GM12878 (cell line): ENCODE measurements around the gene ETV6. TPM values are rescaled to one million over a fixed set of nuclear protein-coding genes. Genes with fewer than 3 reads are reported as not detected.

Experiments used
- ATAC-seq: fragments of 200-7000 bp; cut with Tn5 transposase; 3 replicates; pipeline ENCODE4 v1.9.1; 2020; ENCODE audit warnings: mild to moderate bottlenecking, moderate library complexity
- BruUV-seq: library from RNA; stranded (reverse); fragments of 400-500 nt; replicated peaks from 2 replicates; lab custom pipeline; 2021; lab: Mats Ljungman, UMichigan
- CTCF ChIA-PET: fragments of 300-600 bp; sonication (Branson Sonifier 250); formaldehyde crosslinking; extraction: SDS; loops from one replicate; lab custom pipeline; 2021; ENCODE audit warnings: inconsistent platforms; lab: Yijun Ruan, JAX
- POLR2A ChIA-PET: fragments of 350-600 bp; formaldehyde crosslinking; extraction: SDS; loops from one replicate; lab custom pipeline; 2021; ENCODE audit warnings: inconsistent platforms; lab: Charles Lee
- RAD21 ChIA-PET: fragments of 300-600 bp; sonication (Branson Sonifier 250); formaldehyde crosslinking; loops from one replicate; lab custom pipeline; 2023; ENCODE audit warnings: antibody characterized with exemption; ENCODE audit not compliant: unreplicated experiment; lab: Charles Lee
- SMC1A ChIA-PET: fragments of 300-600 bp; sonication (Branson Sonifier 250); formaldehyde crosslinking; loops from one replicate; lab custom pipeline; 2023; ENCODE audit not compliant: unreplicated experiment, uncharacterized antibody; lab: Charles Lee
- DNase-seq: peaks from one replicate; pipeline ENCODE4 v3.0.0-alpha.2; 2011; ENCODE audit warnings: low read depth, low spot score
- FAIRE-seq: peaks from 3 replicates; lab custom pipeline; 2011; peaks lifted over from hg19 to GRCh38; lab: Jason Lieb, UNC
- H2AFZ ChIP-seq: 2 replicates; pipeline ENCODE4 v1.6.0; 2011; ENCODE audit warnings: low read depth, low read length, control low read depth; ENCODE audit not compliant: control insufficient read depth
- H3K27ac ChIP-seq: 2 replicates; pipeline ENCODE4 v1.5.1; 2011; ENCODE audit warnings: control low read depth; ENCODE audit not compliant: control insufficient read depth, insufficient read depth
- H3K27me3 ChIP-seq, 2 experiments: replicated peaks in 1 of 2; 2 replicates each; pipeline versions ENCODE4 v1.6.0 to v1.6.1; 2011; ENCODE audit warnings: low read length in 1 of 2; ENCODE audit not compliant: control insufficient read depth in 2 of 2, insufficient read depth in 2 of 2
- H3K36me3 ChIP-seq, 2 experiments: 2 replicates each; pipeline ENCODE4 v1.5.1; 2011; ENCODE audit warnings: low read length in 1 of 2; ENCODE audit not compliant: control insufficient read depth in 2 of 2, insufficient read depth in 2 of 2
- H3K4me1 ChIP-seq: 2 replicates; pipeline ENCODE4 v1.6.1; 2011; ENCODE audit warnings: mild to moderate bottlenecking, low read length, moderate library complexity, mixed read lengths; ENCODE audit not compliant: control insufficient read depth, insufficient read depth
- H3K4me2 ChIP-seq: 2 replicates; pipeline ENCODE4 v1.6.0; 2011; ENCODE audit warnings: control low read depth; ENCODE audit not compliant: control insufficient read depth, insufficient read depth
- H3K4me3 ChIP-seq: fragments of 200-600 bp; sonication (generic); 2 replicates; pipeline ENCODE4 v1.5.1; 2016
- H3K79me2 ChIP-seq: 2 replicates; pipeline ENCODE4 v1.6.0; 2011; ENCODE audit warnings: low read length; ENCODE audit not compliant: control insufficient read depth, insufficient read depth
- H3K9ac ChIP-seq: 2 replicates; pipeline ENCODE4 v1.8.0; 2011; ENCODE audit warnings: low read length, control low read depth, mixed read lengths; ENCODE audit not compliant: control insufficient read depth, insufficient read depth
- H3K9me3 ChIP-seq: replicated peaks from 3 replicates; pipeline ENCODE4 v1.5.1; 2011; ENCODE audit warnings: mild to moderate bottlenecking, low read length; ENCODE audit not compliant: control insufficient read depth, insufficient read depth
- H4K20me1 ChIP-seq: 2 replicates; pipeline ENCODE4 v1.6.0; 2011; ENCODE audit not compliant: control insufficient read depth, insufficient read depth
- ASH2L ChIP-seq: fragments of 300-600, 200-600 bp; sonication (generic); IDR thresholded peaks from 2 replicates; pipeline ENCODE4 v1.6.1; 2017; ENCODE audit warnings: low read depth, mild to moderate bottlenecking, borderline replicate concordance
- BHLHE40 ChIP-seq, 2 experiments: fragments of 450-650 bp in 1 of 2; IDR thresholded peaks; 2 replicates each; pipeline ENCODE4 v1.6.1; 2011 to 2017; ENCODE audit warnings: low read depth in 2 of 2, borderline replicate concordance in 1 of 2, improper control_type of control experiment in 1 of 2, low read length in 1 of 2, mild to moderate bottlenecking in 1 of 2
- BMI1 ChIP-seq: fragments of 450-650 bp; IDR thresholded peaks from 2 replicates; pipeline ENCODE4 v1.6.1; 2016; ENCODE audit warnings: mild to moderate bottlenecking, moderate library complexity, borderline replicate concordance
- BRCA1 ChIP-seq: IDR thresholded peaks from 2 replicates; pipeline ENCODE4 v1.6.1; 2011; ENCODE audit warnings: low read depth, low read length, improper control_type of control experiment
- MEF2B ChIP-seq: fragments of 450-650 bp; IDR thresholded peaks from 2 replicates; pipeline ENCODE4 v1.6.1; 2018; ENCODE audit warnings: mild to moderate bottlenecking, moderate library complexity; ENCODE audit not compliant: partially characterized antibody, poor library complexity, severe bottlenecking
- NR2C2 ChIP-seq: IDR thresholded peaks from 2 replicates; pipeline ENCODE4 v1.6.1; 2011; ENCODE audit warnings: borderline replicate concordance, low read depth; ENCODE audit not compliant: control insufficient read depth, insufficient read length
- NR2F1 ChIP-seq: fragments of 450-650 bp; conservative IDR thresholded peaks from 2 replicates; pipeline ENCODE4 v1.6.1; 2017; ENCODE audit warnings: mild to moderate bottlenecking
- POLR2A ChIP-seq: IDR thresholded peaks from 2 replicates; pipeline ENCODE4 v1.6.1; 2011; ENCODE audit warnings: low read depth, mild to moderate bottlenecking, low read length
- RB1 ChIP-seq: fragments of 450-650 bp; formaldehyde crosslinking; IDR thresholded peaks from 2 replicates; pipeline ENCODE4 v1.6.1; 2017; ENCODE audit warnings: mild to moderate bottlenecking, borderline replicate concordance
- RCOR1 ChIP-seq: conservative IDR thresholded peaks from 2 replicates; pipeline ENCODE4 v1.6.1; 2012; ENCODE audit warnings: low read depth, low read length, improper control_type of control experiment
- SKIL ChIP-seq: fragments of 450-650 bp; IDR thresholded peaks from 2 replicates; pipeline ENCODE4 v1.6.1; 2017; ENCODE audit warnings: mild to moderate bottlenecking, low read depth, inconsistent platforms; ENCODE audit not compliant: poor library complexity, severe bottlenecking
- STAT3 ChIP-seq: IDR thresholded peaks from 2 replicates; pipeline ENCODE4 v1.6.1; 2011; ENCODE audit warnings: low read depth, low read length, improper control_type of control experiment
- TARDBP ChIP-seq: IDR thresholded peaks from 2 replicates; pipeline ENCODE4 v1.6.1; 2016; ENCODE audit warnings: borderline replicate concordance
- YY1 ChIP-seq: IDR thresholded peaks from 2 replicates; pipeline ENCODE4 v1.6.1; 2011; ENCODE audit warnings: low read depth, mild to moderate bottlenecking, low read length
- WGBS: methylation state at CpG from one replicate; pipeline ENCODE4 v1.1.6; 2016; ENCODE audit warnings: low lambda C conversion rate; ENCODE audit not compliant: insufficient replicate concordance, insufficient coverage; ENCODE audit errors: missing lambda C conversion rate; 5-methylcytosine and 5-hydroxymethylcytosine counted together
- in situ Hi-C: fragments of 300-500 bp; cut with MboI; formaldehyde crosslinking; loops from 9 replicates; pipeline ENCODE4 v1.14.3; 2018; ENCODE audit warnings: mixed read lengths
- intact Hi-C: fragments of 100-400 bp; cut with micrococcal nuclease; formaldehyde crosslinking; loops from one replicate; pipeline ENCODE4 v1.14.2; 2022; ENCODE audit not compliant: unreplicated experiment
- polyA plus RNA-seq, 11 experiments: library from polyadenylated mRNA; depleted of rRNA in 4 of 11; unstranded in 6 of 11; stranded (reverse) in 5 of 11; fragments of >200 nt; fragmentation: Nextera tagmentation in 4 of 11; fragmentation: Illumina TruSeq in 1 of 11; extraction: Ambion mirVana in 4 of 11; extraction: Trizol in 1 of 11; gene quantifications; 1 replicate in 1 of 11; 2 replicates in 10 of 11; pipeline versions ENCODE4 v1.2.1 to v1.2.3, GENCODE V29; 2011 to 2016; ENCODE audit warnings: inconsistent platforms in 2 of 11, missing spikeins in 2 of 11, low read depth in 1 of 11
- total RNA-seq, 4 experiments: library from RNA; depleted of rRNA in 3 of 4; stranded (reverse); fragments of >200 nt in 3 of 4; fragmentation: Illumina TruSeq in 1 of 4; extraction: Trizol in 1 of 4; gene quantifications; 2 replicates each; pipeline versions ENCODE4 v1.2.1 to v1.2.3, GENCODE V29; 2013 to 2021
- TF ChIP-seq, protein P1 (sequence below): fragments of 450-650 bp; IDR thresholded peaks from 2 replicates; pipeline ENCODE4 v1.6.1; 2017; ENCODE audit warnings: antibody characterized with exemption, mild to moderate bottlenecking, moderate library complexity
- TF ChIP-seq, protein P2 (sequence below): IDR thresholded peaks from 2 replicates; pipeline ENCODE4 v1.6.1; 2012; ENCODE audit warnings: low read depth, low read length, improper control_type of control experiment
- TF ChIP-seq, protein P3 (sequence below): fragments of 450-650 bp; IDR thresholded peaks from 2 replicates; pipeline ENCODE4 v1.6.1; 2016; ENCODE audit warnings: mild to moderate bottlenecking

ETV6 gene
- total and polyA plus RNA-seq, 10 of the 15 experiments (the other 5 are each of a cell fraction or from before 2014, with no cell fraction given) = 6.6 to 74.8 (median 24.6) TPM

DNA sequence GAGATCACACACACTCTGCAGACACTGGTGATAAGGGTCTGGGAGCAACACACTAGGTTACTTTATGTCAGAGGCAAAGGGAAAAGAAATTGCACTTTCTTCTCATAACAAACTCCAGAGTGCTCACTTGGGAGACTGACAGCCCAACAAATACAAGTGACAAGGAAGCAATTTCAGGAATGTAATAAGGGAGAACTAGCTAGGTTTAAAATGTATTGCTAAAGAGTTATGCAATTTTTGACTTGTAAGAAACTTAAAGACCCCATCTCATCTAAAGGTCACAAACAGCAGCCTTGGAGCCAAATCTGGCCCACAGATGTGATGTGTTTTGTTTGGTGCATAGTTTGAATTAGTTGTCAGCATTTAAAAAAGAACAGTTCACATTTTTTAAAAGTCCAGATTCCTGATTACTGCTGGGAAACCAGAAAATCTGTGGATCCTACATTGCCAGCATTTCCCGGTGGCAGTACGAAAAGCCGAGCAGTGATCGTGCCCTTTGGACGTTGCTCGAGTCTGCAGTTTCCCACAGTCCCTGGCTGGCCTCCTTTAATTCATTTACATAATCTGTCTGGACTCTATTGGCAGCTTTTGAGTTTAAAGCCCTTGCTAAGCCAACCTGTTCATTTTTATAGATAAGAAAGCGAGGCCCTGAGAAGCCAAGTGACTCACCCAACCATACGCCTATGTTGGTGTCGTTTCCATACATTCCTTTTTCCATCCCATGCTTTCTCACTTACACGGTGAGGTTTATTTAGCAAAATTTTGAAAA lies 42.0 kb upstream of the ETV6 start (continued):
- TF ChIP-seq, protein P1, sequence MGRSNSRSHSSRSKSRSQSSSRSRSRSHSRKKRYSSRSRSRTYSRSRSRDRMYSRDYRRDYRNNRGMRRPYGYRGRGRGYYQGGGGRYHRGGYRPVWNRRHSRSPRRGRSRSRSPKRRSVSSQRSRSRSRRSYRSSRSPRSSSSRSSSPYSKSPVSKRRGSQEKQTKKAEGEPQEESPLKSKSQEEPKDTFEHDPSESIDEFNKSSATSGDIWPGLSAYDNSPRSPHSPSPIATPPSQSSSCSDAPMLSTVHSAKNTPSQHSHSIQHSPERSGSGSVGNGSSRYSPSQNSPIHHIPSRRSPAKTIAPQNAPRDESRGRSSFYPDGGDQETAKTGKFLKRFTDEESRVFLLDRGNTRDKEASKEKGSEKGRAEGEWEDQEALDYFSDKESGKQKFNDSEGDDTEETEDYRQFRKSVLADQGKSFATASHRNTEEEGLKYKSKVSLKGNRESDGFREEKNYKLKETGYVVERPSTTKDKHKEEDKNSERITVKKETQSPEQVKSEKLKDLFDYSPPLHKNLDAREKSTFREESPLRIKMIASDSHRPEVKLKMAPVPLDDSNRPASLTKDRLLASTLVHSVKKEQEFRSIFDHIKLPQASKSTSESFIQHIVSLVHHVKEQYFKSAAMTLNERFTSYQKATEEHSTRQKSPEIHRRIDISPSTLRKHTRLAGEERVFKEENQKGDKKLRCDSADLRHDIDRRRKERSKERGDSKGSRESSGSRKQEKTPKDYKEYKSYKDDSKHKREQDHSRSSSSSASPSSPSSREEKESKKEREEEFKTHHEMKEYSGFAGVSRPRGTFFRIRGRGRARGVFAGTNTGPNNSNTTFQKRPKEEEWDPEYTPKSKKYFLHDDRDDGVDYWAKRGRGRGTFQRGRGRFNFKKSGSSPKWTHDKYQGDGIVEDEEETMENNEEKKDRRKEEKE = no peak
- TF ChIP-seq BRCA1 = no peak
- no peak for TF ChIP-seq RB1
- no peak for TF ChIP-seq ASH2L

DNA sequence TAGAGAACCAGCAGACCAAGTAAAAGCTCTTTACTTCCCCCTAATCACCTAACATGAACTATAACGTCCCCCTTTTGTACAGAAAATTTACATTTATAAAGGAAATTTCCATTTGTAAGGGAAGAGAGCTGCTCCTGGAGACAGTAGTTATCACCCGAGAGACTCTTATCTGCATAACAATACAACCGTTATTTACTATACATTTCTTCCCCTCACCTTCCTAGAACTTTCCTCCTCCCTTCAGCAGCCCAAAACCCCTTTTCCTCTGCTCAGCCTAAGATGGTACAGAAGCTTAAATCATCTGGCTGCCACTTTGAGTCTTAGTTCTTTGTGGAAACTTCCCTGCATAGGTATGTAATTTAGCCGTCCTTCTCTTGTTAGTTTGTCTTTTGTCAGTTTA lies 40.4 kb upstream of the ETV6 start:
- H4K20me1 ChIP-seq = no peaks in the 10 kb centered on the region
- no peak for FAIRE-seq
- no peak for TF ChIP-seq NR2F1
- no peak for TF ChIP-seq POLR2A
- TF ChIP-seq BHLHE40 (IDR thresholded peaks at IDR 0.05; ENCODE audit: borderline replicate concordance in 1 of 2, low read depth in 2 of 2, low read length in 1 of 2) = no peak
- no peak for TF ChIP-seq MEF2B
- TF ChIP-seq NR2C2 = no peak
- TF ChIP-seq STAT3 = no peak
- TF ChIP-seq RCOR1 = no peak
- no peak for TF ChIP-seq SKIL
- TF ChIP-seq TARDBP = no peak
- TF ChIP-seq BMI1 = no peak
- TF ChIP-seq, protein P2, sequence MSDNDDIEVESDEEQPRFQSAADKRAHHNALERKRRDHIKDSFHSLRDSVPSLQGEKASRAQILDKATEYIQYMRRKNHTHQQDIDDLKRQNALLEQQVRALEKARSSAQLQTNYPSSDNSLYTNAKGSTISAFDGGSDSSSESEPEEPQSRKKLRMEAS = no peak
- no peak for TF ChIP-seq YY1
- TF ChIP-seq, protein P3, sequence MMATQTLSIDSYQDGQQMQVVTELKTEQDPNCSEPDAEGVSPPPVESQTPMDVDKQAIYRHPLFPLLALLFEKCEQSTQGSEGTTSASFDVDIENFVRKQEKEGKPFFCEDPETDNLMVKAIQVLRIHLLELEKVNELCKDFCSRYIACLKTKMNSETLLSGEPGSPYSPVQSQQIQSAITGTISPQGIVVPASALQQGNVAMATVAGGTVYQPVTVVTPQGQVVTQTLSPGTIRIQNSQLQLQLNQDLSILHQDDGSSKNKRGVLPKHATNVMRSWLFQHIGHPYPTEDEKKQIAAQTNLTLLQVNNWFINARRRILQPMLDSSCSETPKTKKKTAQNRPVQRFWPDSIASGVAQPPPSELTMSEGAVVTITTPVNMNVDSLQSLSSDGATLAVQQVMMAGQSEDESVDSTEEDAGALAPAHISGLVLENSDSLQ = no peak

More for the DNA sequence above, 40.4 kb upstream of the ETV6 start:
- POLR2A ChIA-PET = interaction anchor here (0.6 kb wide), 1 partner anchor 948 kb away, joined by 3 read pairs; no protein-coding TSS in a partner anchor
- no peak for DNase-seq
- intact Hi-C loops = no loop called here
- H2AFZ ChIP-seq = no peak overlapping the region
- BruUV-seq = no TSS peak
- RAD21 ChIA-PET = no interaction called here
- no peaks in the 10 kb centered on the region for H3K79me2 ChIP-seq
- no peaks in the 10 kb centered on the region for H3K9me3 ChIP-seq
- H3K27me3 ChIP-seq = no peaks in the 10 kb centered on the region
- CTCF ChIA-PET = interaction anchor here (0.6 kb wide), 1 partner anchor 418 kb away, joined by 3 read pairs; no protein-coding TSS in a partner anchor
- no peak overlapping the region for H3K9ac ChIP-seq
- in situ Hi-C loops = no loop called here
- WGBS = 67% methylated on average over 4 of the region's 4 CpGs
- no peak overlapping the region for H3K4me2 ChIP-seq
- H3K4me3 ChIP-seq = no peak overlapping the region
- no peaks in the 10 kb centered on the region for H3K4me1 ChIP-seq
- ATAC-seq = no peak
- H3K27ac ChIP-seq = no peak overlapping the region
- SMC1A ChIA-PET = interaction anchor here (0.6 to 1.4 kb wide), 4 partner anchors 9 to 108 kb away, joined by 3 to 5 read pairs (median 3); no protein-coding TSS in a partner anchor
- no peaks in the 10 kb centered on the region for H3K36me3 ChIP-seq
